Body of pancreas (tissue), 4 donors: ENCODE results near the gene ARL4A. TPM values are rescaled to one million over a fixed set of nuclear protein-coding genes. Genes with fewer than 3 reads are reported as not detected.
A peak's percentile ranks its signal among the peaks of the same experiment; 100 is the strongest.

Experiments used
- ATAC-seq: fragments of 150-250 bp; one replicate; pipeline ENCODE4 v1.9.1; 2016
- DNase-seq, 4 donors: peaks; one replicate each; pipeline ENCODE4 v3.0.0-alpha.2; 2019
- H3K27ac ChIP-seq, 4 donors: fragments of 200-600 bp; sonication (generic); 1 replicate in 3 of 4; 2 replicates in 1 of 4; pipeline versions ENCODE4 v1.5.1 to v1.6.1; 2016 to 2019; ENCODE audit warnings: mild to moderate bottlenecking in 1 of 4, mixed read lengths in 1 of 4, moderate library complexity in 1 of 4
- H3K27me3 ChIP-seq, 2 donors: fragments of 200-600 bp; sonication (generic); one replicate each; pipeline ENCODE4 v1.6.0; 2016; ENCODE audit warnings: mild to moderate bottlenecking in 1 of 2
- H3K36me3 ChIP-seq, 2 donors: fragments of 200-600 bp; sonication (generic); replicated peaks in 1 of 2; 2 replicates each; pipeline ENCODE4 v1.5.1; 2016; ENCODE audit warnings: low read depth in 2 of 2; ENCODE audit not compliant: insufficient read depth in 1 of 2
- H3K4me1 ChIP-seq: fragments of 200-600 bp; sonication (generic); one replicate; pipeline ENCODE4 v1.6.0; 2016
- H3K4me3 ChIP-seq, 2 donors: fragments of 200-600 bp; sonication (generic); 1 replicate in 1 of 2; 2 replicates in 1 of 2; pipeline ENCODE4 v1.5.1; 2016 to 2019
- H3K9me3 ChIP-seq, 3 donors: fragments of 200-600 bp; sonication (generic); 1 replicate in 2 of 3; 2 replicates in 1 of 3; pipeline ENCODE4 v1.5.1; 2016
- POLR2A ChIP-seq, 3 donors: fragments of 450-650 bp; IDR thresholded peaks; one replicate each; pipeline ENCODE4 v1.6.1; 2016; ENCODE audit warnings: antibody characterized with exemption in 3 of 3, mild to moderate bottlenecking in 2 of 3
- WGBS, 2 donors: methylation state at CpG; one replicate each; pipeline ENCODE4 v1.1.5; 2017; 5-methylcytosine and 5-hydroxymethylcytosine counted together
- intact Hi-C: fragments of 100-400 bp; cut with DNase I; formaldehyde crosslinking; loops from one replicate; pipeline ENCODE4 v1.15.1; 2023
- total RNA-seq, 2 donors: library from RNA; depleted of rRNA; stranded (reverse); fragments of >200 nt; gene quantifications; one replicate each; pipeline ENCODE4 v1.1.0, GENCODE V29; 2016
- TF ChIP-seq, protein P1 (sequence below), 7 experiments: fragments of 450-650 bp in 4 of 7; fragments of 200-600 bp in 3 of 7; sonication (generic) in 3 of 7; IDR thresholded peaks; one replicate each; pipeline ENCODE4 v1.5.1; 2016 to 2019; ENCODE audit warnings: antibody characterized with exemption in 7 of 7

Gene ARL4A
- total RNA-seq, 2 donors from 2014 or later, result 4.0 to 13.0 TPM

DNA sequence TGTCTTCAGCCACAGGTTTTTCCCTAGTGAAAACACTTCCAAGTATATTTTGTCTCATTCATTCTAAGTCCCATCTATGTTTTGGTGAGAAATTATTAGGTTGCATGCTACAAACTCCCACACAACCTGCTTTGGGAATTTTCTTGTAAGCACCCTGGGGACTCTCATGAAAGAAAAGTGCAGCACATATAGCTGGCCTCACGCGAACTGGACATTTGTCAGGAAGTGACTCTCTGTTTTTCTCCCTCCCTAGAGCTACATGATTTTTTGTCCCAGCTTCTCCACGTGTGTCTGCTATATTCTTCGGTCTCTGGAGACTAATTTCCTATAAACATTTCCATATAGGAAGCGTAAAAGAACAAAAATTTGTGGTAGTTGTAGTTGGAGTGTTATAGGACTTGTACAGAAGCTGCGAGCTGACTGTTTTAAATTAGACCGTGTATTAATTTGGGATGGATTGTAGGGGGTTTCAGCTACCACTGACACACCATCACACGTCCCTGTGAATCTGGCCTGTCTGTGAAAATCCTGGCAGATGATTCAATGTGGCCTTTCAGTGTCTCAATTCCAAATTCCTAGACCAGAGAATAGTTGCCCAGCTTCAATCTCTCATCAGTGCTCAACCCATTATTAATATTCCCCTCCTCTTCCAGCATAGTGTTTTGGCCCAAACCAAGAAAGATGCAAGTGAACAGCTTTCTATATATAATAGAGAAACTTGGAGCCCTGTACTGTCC lies 40.2 kb downstream of the ARL4A start:
- DNase-seq, result no peak
- H3K4me3 ChIP-seq, result no peak overlapping the region
- TF ChIP-seq, protein P1, sequence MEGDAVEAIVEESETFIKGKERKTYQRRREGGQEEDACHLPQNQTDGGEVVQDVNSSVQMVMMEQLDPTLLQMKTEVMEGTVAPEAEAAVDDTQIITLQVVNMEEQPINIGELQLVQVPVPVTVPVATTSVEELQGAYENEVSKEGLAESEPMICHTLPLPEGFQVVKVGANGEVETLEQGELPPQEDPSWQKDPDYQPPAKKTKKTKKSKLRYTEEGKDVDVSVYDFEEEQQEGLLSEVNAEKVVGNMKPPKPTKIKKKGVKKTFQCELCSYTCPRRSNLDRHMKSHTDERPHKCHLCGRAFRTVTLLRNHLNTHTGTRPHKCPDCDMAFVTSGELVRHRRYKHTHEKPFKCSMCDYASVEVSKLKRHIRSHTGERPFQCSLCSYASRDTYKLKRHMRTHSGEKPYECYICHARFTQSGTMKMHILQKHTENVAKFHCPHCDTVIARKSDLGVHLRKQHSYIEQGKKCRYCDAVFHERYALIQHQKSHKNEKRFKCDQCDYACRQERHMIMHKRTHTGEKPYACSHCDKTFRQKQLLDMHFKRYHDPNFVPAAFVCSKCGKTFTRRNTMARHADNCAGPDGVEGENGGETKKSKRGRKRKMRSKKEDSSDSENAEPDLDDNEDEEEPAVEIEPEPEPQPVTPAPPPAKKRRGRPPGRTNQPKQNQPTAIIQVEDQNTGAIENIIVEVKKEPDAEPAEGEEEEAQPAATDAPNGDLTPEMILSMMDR (IDR thresholded peaks at IDR 0.05), result no peak
- no peak for TF ChIP-seq POLR2A (IDR thresholded peaks at IDR 0.05)
- no peaks in the 10 kb centered on the region for H3K9me3 ChIP-seq
- no peaks in the 10 kb centered on the region for H3K27me3 ChIP-seq
- ATAC-seq, result no peak
- intact Hi-C loops, result no loop called here
- H3K27ac ChIP-seq, result no peak overlapping the region
- H3K4me1 ChIP-seq, result peaks cover 3% of the 10 kb centered on the region
- 68 to 74% methylated on average over 8 of the region's 8 CpGs for WGBS, 2 donors
- H3K36me3 ChIP-seq, result no peaks in the 10 kb centered on the region

DNA sequence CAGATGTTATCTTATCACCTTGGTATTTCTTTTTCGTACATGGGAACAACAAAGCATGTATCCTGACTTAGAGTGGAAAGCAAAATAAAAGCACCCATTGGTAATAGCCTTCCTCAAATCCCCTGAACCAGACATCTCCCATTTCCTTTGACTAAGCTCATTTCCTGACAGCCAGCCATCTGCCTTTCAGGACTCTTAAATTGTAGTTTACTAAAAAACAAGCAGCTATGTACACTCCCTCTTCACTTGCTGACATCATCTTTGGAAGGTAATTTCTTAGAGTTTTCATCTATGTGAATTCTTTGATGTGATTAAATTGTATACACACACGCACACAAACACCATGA lies 40.7 kb downstream of the ARL4A start:
- TF ChIP-seq POLR2A (IDR thresholded peaks at IDR 0.05), result no peak
- TF ChIP-seq, protein P1 (IDR thresholded peaks at IDR 0.05), result no peak
- H3K27ac ChIP-seq, result no peak overlapping the region
- peaks cover 3% of the 10 kb centered on the region for H3K4me1 ChIP-seq
- no peaks in the 10 kb centered on the region for H3K36me3 ChIP-seq
- no peak for ATAC-seq
- no peaks in the 10 kb centered on the region for H3K9me3 ChIP-seq
- intact Hi-C loops, result no loop called here
- H3K4me3 ChIP-seq, result no peak overlapping the region
- WGBS, 2 donors, result 70 to 77% methylated on average over 2 of the region's 2 CpGs
- no peak for DNase-seq
- H3K27me3 ChIP-seq, result no peaks in the 10 kb centered on the region

DNA sequence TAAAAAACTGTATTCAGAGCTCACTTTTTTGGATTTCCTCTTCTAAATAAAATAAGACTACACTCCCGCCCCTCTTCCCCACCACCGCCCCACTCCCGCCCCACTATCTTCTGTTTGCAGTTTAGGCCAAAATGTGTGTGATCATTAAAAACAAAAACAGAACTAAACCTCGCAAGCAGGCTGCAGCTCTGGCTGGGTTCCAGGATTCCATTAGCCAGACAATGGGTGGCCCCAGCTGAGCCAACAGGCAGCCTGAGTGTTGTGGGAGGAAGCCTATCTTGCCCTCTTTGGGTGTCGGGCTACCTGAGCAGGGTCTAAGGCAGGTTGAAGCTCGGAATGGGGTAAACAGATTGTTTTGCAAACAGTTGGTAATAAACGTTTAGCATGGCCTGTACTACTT lies 41.7 kb downstream of the ARL4A start:
- H3K4me3 ChIP-seq, result no peak overlapping the region
- no peak for ATAC-seq
- no peaks in the 10 kb centered on the region for H3K27me3 ChIP-seq
- DNase-seq, result peak; percentile 54 to 77 (median 72)
- no peak for TF ChIP-seq POLR2A (IDR thresholded peaks at IDR 0.05)
- TF ChIP-seq, protein P1 (IDR thresholded peaks at IDR 0.05), result no peak
- peaks cover 3% of the 10 kb centered on the region for H3K4me1 ChIP-seq
- H3K36me3 ChIP-seq, result no peaks in the 10 kb centered on the region
- intact Hi-C loops, result no loop called here
- no peaks in the 10 kb centered on the region for H3K9me3 ChIP-seq
- 17 to 20% methylated on average over 7 of the region's 7 CpGs for WGBS, 2 donors
- no peak overlapping the region for H3K27ac ChIP-seq

DNA sequence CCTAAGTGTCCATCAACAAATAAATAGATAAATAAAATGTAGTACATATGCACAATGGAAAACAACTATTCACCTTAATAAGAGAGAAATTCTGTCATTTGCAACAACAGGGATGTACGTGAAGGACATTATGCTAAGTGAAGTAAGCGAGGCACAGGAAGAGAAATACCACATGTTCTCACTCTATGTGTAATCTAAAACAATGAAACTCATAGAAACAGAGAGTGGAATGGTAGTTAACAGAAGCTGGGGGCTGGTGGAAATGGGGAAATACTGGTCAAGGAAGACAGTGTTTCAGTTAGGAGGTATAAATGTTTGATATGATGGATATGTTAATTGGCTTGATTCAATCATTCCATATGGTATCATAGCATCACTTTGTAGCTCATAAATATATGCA lies 43.1 kb downstream of the ARL4A start:
- intact Hi-C loops, result no loop called here
- no peaks in the 10 kb centered on the region for H3K36me3 ChIP-seq
- DNase-seq (no peak), ATAC-seq (no peak)
- TF ChIP-seq, protein P1 (IDR thresholded peaks at IDR 0.05), result no peak
- TF ChIP-seq POLR2A (IDR thresholded peaks at IDR 0.05), result no peak
- peaks cover 10% of the 10 kb centered on the region for H3K4me1 ChIP-seq
- 39 to 43% methylated on average over 2 of the region's 2 CpGs for WGBS, 2 donors
- H3K9me3 ChIP-seq, result no peaks in the 10 kb centered on the region
- H3K27ac ChIP-seq, result no peak overlapping the region
- H3K4me3 ChIP-seq, result no peak overlapping the region
- no peaks in the 10 kb centered on the region for H3K27me3 ChIP-seq

DNA sequence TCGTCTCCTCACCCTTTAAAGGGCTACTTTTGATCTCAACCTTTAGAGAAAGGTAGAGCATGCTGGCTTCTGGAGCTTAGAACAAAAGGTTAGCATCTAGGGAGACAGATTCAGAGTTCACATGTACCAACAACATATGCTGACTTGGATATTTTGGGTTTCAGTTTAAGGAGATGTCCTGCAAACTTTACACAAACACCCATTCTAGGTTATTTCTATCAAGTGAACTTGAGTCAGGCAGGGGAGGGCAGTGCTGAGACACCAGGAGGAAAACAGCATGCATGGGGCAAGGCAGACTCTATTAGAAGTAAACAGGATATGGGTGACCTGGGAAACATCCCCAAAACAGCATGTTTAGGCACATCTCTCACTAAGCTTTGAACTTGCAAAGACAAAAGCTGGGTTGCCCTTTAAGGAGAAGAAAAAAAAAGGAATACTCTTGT lies 43.8 kb downstream of the ARL4A start:
- Histone ChIP-seq H3K36me3 (no peaks in the 10 kb centered on the region), H3K4me1 (peaks cover 10% of the 10 kb centered on the region), H3K27ac (no peak overlapping the region), H3K9me3 (no peaks in the 10 kb centered on the region), H3K4me3 (no peak overlapping the region), H3K27me3 (no peaks in the 10 kb centered on the region)
- intact Hi-C loops, result no loop called here
- DNase-seq (no peak), ATAC-seq (no peak)
- WGBS, 2 donors, result 87 to 93% methylated on average over 1 of the region's 1 CpG
- TF ChIP-seq POLR2A (IDR thresholded peaks at IDR 0.05), result no peak
- TF ChIP-seq, protein P1 (IDR thresholded peaks at IDR 0.05), result no peak
